Psoas muscle (tissue), 8 donors: ENCODE measurements around the gene PNPO. TPM values are rescaled to one million over a fixed set of nuclear protein-coding genes. Genes with fewer than 3 reads are reported as not detected.

Source experiments
- ATAC-seq, 4 donors: fragments of 200-7000 bp; cut with Tn5 transposase; one replicate each; pipeline ENCODE4 v1.9.1; 2020; ENCODE audit warnings: moderate library complexity in 3 of 4, mild to moderate bottlenecking in 2 of 4
- DNase-seq, 2 donors: peaks; one replicate each; pipeline ENCODE4 v3.0.0-alpha.2; 2020
- H3K27ac ChIP-seq: fragments of 200-600 bp; one replicate; pipeline ENCODE4 v1.8.0; 2022
- H3K27me3 ChIP-seq, 3 donors: fragments of 200-600 bp in 1 of 3; one replicate each; pipeline versions ENCODE4 v1.6.1 to v1.8.0; 2013 to 2022; ENCODE audit warnings: low read length in 2 of 3, mild to moderate bottlenecking in 2 of 3, moderate library complexity in 1 of 3; ENCODE audit not compliant: insufficient read depth in 3 of 3
- H3K36me3 ChIP-seq, 2 donors: fragments of 200-600 bp in 1 of 2; one replicate each; pipeline versions ENCODE4 v1.6.1 to v1.8.0; 2013 to 2022; ENCODE audit warnings: low read depth in 1 of 2, mild to moderate bottlenecking in 1 of 2, moderate library complexity in 1 of 2; ENCODE audit not compliant: insufficient read depth in 1 of 2
- H3K4me1 ChIP-seq: fragments of 200-600 bp; one replicate; pipeline ENCODE4 v1.8.0; 2022
- H3K4me3 ChIP-seq: fragments of 200-600 bp; one replicate; pipeline ENCODE4 v1.8.0; 2022; ENCODE audit warnings: mild to moderate bottlenecking
- H3K9me3 ChIP-seq: fragments of 200-600 bp; one replicate; pipeline ENCODE4 v1.8.0; 2022
- WGBS, 3 donors: extraction: QIAGEN DNeasy Blood & Tissue Kit; methylation state at CpG; one replicate each; pipeline versions ENCODE4 v1.1.6 to v1.1.7; 2013; 5-methylcytosine and 5-hydroxymethylcytosine counted together
- intact Hi-C, 2 donors: fragments of 100-400 bp; cut with DNase I; formaldehyde crosslinking; loops; one replicate each; pipeline versions ENCODE4 v1.11.0 to v1.14.2; 2022
- polyA plus RNA-seq, 3 donors: library from polyadenylated mRNA; stranded (reverse); fragments of 200-250 nt; gene quantifications; one replicate each; pipeline ENCODE4 v1.2.3, GENCODE V29; 2013
- total RNA-seq, 4 donors: library from RNA; stranded (reverse); fragmentation: NEBNext Ultra II Directional in 2 of 4; extraction: Animal tissue kit (Norgen Biotek cat#: 25700) in 2 of 4; gene quantifications; one replicate each; pipeline versions ENCODE4 v1.2.1 to v1.2.4, GENCODE V29; 2021 to 2023
- TF ChIP-seq, protein P1 (sequence below): fragments of 200-600 bp; IDR thresholded peaks from one replicate; pipeline ENCODE4 v1.8.0; 2022; ENCODE audit warnings: antibody characterized with exemption
- donor health status: healthy with polysubstance abuse.
- donor health status: DM: no; HTN: no; CAD: no; lungs with moderate emphysema.
- donor health status: Bipolar disorder and iron deficiency.
- donor health status: healthy.
- donor health status: DM: yes; HTN: yes; CAD: no.
- donor health status: DM: no; HTN: no; CAD: no.
- donor health status: DM: no; HTN: no; CAD: no.
- donor health status: DM: yes; HTN: yes; CAD: no.

Gene PNPO
- total and polyA plus RNA-seq, 7 donors, result 12.0 to 42.3 (median 30.0) TPM

DNA sequence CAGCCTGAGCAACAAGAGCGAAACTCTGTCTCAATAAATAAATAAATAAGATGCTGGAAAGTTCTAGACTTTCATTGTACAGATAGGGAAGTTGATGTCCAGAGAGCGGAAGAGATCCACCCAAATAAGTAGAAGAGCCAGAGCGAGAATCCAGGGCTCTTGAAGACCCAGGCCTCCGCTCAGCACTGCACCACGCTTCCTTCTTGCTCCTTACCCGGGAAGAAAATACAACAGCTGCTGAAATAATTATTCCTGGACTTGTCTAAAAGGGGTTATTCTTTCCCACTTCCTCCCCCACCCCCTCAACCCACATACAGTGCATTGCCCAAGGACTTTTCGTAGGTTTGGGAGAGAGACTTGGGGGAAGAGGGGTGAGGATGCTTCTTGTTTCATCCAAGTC lies 56.2 kb downstream of the PNPO start:
- Histone ChIP-seq H3K27me3 (peaks cover 0 to 3% (median 0%) of the 10 kb centered on the region in 3 donors), H3K27ac (no peak overlapping the region), H3K4me3 (no peak overlapping the region), H3K4me1 (peaks cover 5% of the 10 kb centered on the region), H3K36me3 (no peaks in the 10 kb centered on the region), H3K9me3 (no peaks in the 10 kb centered on the region)
- TF ChIP-seq, protein P1, sequence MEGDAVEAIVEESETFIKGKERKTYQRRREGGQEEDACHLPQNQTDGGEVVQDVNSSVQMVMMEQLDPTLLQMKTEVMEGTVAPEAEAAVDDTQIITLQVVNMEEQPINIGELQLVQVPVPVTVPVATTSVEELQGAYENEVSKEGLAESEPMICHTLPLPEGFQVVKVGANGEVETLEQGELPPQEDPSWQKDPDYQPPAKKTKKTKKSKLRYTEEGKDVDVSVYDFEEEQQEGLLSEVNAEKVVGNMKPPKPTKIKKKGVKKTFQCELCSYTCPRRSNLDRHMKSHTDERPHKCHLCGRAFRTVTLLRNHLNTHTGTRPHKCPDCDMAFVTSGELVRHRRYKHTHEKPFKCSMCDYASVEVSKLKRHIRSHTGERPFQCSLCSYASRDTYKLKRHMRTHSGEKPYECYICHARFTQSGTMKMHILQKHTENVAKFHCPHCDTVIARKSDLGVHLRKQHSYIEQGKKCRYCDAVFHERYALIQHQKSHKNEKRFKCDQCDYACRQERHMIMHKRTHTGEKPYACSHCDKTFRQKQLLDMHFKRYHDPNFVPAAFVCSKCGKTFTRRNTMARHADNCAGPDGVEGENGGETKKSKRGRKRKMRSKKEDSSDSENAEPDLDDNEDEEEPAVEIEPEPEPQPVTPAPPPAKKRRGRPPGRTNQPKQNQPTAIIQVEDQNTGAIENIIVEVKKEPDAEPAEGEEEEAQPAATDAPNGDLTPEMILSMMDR, result no peak
- ATAC-seq (no peak), DNase-seq (no peak)
- intact Hi-C loops, result no loop called here
- WGBS, 3 donors, result 63 to 66% (median 64%) methylated on average over 7 of the region's 7 CpGs

DNA sequence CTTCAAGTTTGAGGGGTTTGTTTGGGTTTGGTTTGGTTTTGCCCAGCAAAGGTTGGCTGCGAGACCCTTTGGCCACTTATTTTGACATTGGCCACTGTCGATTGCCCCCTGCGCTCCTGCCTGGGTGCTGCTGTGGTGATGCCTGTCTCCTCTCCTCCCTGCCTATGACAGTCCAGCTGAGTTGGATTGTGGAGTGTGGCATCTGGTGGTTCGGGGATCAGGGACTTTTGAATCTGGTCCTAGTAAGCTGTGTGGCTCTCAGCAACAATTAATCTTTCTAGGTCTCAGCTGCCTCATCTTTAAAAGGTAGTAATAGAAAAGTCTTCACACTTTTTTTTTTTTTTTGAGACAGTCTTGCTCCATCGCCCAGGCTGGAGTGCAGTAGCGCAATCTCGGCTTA lies 56.7 kb downstream of the PNPO start:
- Histone ChIP-seq H3K36me3 (no peaks in the 10 kb centered on the region), H3K9me3 (no peaks in the 10 kb centered on the region), H3K27ac (no peak overlapping the region), H3K4me1 (peaks cover 8% of the 10 kb centered on the region), H3K4me3 (no peak overlapping the region), H3K27me3 (peaks cover 0 to 3% (median 0%) of the 10 kb centered on the region in 3 donors)
- intact Hi-C loops, result no loop called here
- WGBS, 3 donors, result 89 to 93% (median 92%) methylated on average over 7 of the region's 7 CpGs
- no peak for DNase-seq
- TF ChIP-seq, protein P1, result no peak
- ATAC-seq, result no peak

Other genes with a start within 250 kb of the PNPO start
- 10 to 100 TPM; 14.5 to 20.6 (median 18.9) TPM for gene TBKBP1, start 247.4 kb upstream of the PNPO start, total RNA-seq
- gene TBKBP1, start 247.4 kb upstream of the PNPO start, polyA plus RNA-seq, result 10 to 100 TPM in 2 of 3 donors, 1 to 10 TPM in 1; 5.3 to 37.9 (median 27.4) TPM
- under 1 TPM; 0.12 to 0.36 (median 0.19) TPM for gene TBX21, start 208.3 kb upstream of the PNPO start, total RNA-seq
- gene TBX21, start 208.3 kb upstream of the PNPO start, polyA plus RNA-seq, result under 1 TPM in 2 of 3 donors, not detected in 1; 0.04 to 0.12 TPM
- gene OSBPL7, start 119.8 kb upstream of the PNPO start, total RNA-seq, result 10 to 100 TPM in 1 of 4 donors, 1 to 10 TPM in 3; 2.6 to 23.4 (median 5.3) TPM
- gene OSBPL7, start 119.8 kb upstream of the PNPO start, polyA plus RNA-seq, result 1 to 10 TPM in 2 of 3 donors, under 1 TPM in 1; 0.95 to 1.7 (median 1.3) TPM
- 10 to 100 TPM; 37.8 to 51.9 (median 46.3) TPM for gene MRPL10, start 110.0 kb upstream of the PNPO start, total RNA-seq
- gene MRPL10, start 110.0 kb upstream of the PNPO start, polyA plus RNA-seq, result 10 to 100 TPM; 44.1 to 78.6 (median 56.1) TPM
- under 1 TPM in 2 of 4 donors, not detected in 2; 0.15 to 0.54 TPM for gene LRRC46, start 109.9 kb upstream of the PNPO start, total RNA-seq
- under 1 TPM; 0.08 to 0.40 (median 0.22) TPM for gene LRRC46, start 109.9 kb upstream of the PNPO start, polyA plus RNA-seq
- gene SCRN2, start 100.3 kb upstream of the PNPO start, total RNA-seq, result 10 to 100 TPM; 12.2 to 33.5 (median 19.5) TPM
- 10 to 100 TPM; 10.7 to 18.8 (median 15.1) TPM for gene SCRN2, start 100.3 kb upstream of the PNPO start, polyA plus RNA-seq
- gene SP6, start 90.4 kb upstream of the PNPO start, total RNA-seq, result under 1 TPM in 1 of 4 donors, not detected in 3; 0.16 TPM
- under 1 TPM in 2 of 3 donors, not detected in 1; 0.04 to 0.27 TPM for gene SP6, start 90.4 kb upstream of the PNPO start, polyA plus RNA-seq
- gene SP2, start 45.3 kb upstream of the PNPO start, total RNA-seq, result 10 to 100 TPM; 10.8 to 16.1 (median 12.8) TPM
- gene SP2, start 45.3 kb upstream of the PNPO start, polyA plus RNA-seq, result 10 to 100 TPM in 1 of 3 donors, 1 to 10 TPM in 2; 6.2 to 10.2 (median 7.2) TPM
- not detected for gene PRR15L, start 16.3 kb downstream of the PNPO start, total RNA-seq
- gene PRR15L, start 16.3 kb downstream of the PNPO start, polyA plus RNA-seq, result under 1 TPM in 2 of 3 donors, not detected in 1; 0.04 to 0.17 TPM
- gene CDK5RAP3, start 29.5 kb downstream of the PNPO start, total RNA-seq, result 10 to 100 TPM; 21.0 to 44.1 (median 34.5) TPM
- gene CDK5RAP3, start 29.5 kb downstream of the PNPO start, polyA plus RNA-seq, result 10 to 100 TPM; 25.4 to 29.9 (median 25.6) TPM
- 100 to 1,000 TPM in 1 of 4 donors, 10 to 100 TPM in 3; 56.4 to 130 (median 66.4) TPM for gene COPZ2, start 96.2 kb downstream of the PNPO start, total RNA-seq
- 10 to 100 TPM; 16.8 to 46.0 (median 35.5) TPM for gene COPZ2, start 96.2 kb downstream of the PNPO start, polyA plus RNA-seq
- gene NFE2L1, start 106.8 kb downstream of the PNPO start, total RNA-seq, result 1,000 to 10,000 TPM in 3 of 4 donors, 100 to 1,000 TPM in 1; 990 to 1,423 (median 1,174) TPM
- gene NFE2L1, start 106.8 kb downstream of the PNPO start, polyA plus RNA-seq, result 1,000 to 10,000 TPM in 1 of 3 donors, 100 to 1,000 TPM in 2; 308 to 1,601 (median 620) TPM
- 10 to 100 TPM; 28.9 to 39.6 (median 35.5) TPM for gene CBX1, start 159.9 kb downstream of the PNPO start, total RNA-seq
- 10 to 100 TPM; 26.6 to 69.6 (median 34.8) TPM for gene CBX1, start 159.9 kb downstream of the PNPO start, polyA plus RNA-seq
- gene SNX11, start 166.2 kb downstream of the PNPO start, total RNA-seq, result 10 to 100 TPM; 10.0 to 17.2 (median 12.3) TPM
- gene SNX11, start 166.2 kb downstream of the PNPO start, polyA plus RNA-seq, result 10 to 100 TPM; 11.5 to 27.0 (median 25.7) TPM